HG03159 (cell line): ENCODE data around the gene TMEM164.
A peak's percentile ranks its signal among the peaks of the same experiment; 100 is the strongest.
"Not testable (repeated sequence)": the region's sequence is repeated elsewhere in the genome, so short reads cannot be mapped to it uniquely, and the experiment has no call there.

ENCODE experiments used
- ATAC-seq: cut with Tn5 transposase; IDR thresholded peaks from one replicate; pipeline ENCODE4 v1.9.1; 2021; ENCODE audit warnings: mild to moderate bottlenecking, moderate library complexity; ENCODE audit not compliant: unreplicated experiment

Gene TMEM164

GRCh38 chrX:110123331-110123782, 120.4 kb downstream of the TMEM164 start:
- ATAC-seq = no peak

- no peak for ATAC-seq
Observed at GRCh38 chrX:110125446-110126162, 122.7 kb downstream of the TMEM164 start.

GRCh38 chrX:110131031-110131430, 128.1 kb downstream of the TMEM164 start:
- ATAC-seq = no peak

- no peak for ATAC-seq
Observed at GRCh38 chrX:110132450-110133114, 129.7 kb downstream of the TMEM164 start.

- ATAC-seq = no peak
Observed at GRCh38 chrX:110133735-110134370, 130.9 kb downstream of the TMEM164 start.

GRCh38 chrX:110135618-110136017, 132.7 kb downstream of the TMEM164 start:
- no peak for ATAC-seq

- ATAC-seq = no peak
Observed at GRCh38 chrX:110136136-110136535, 133.2 kb downstream of the TMEM164 start.

- no peak for ATAC-seq
Observed at GRCh38 chrX:110138557-110138956, 135.6 kb downstream of the TMEM164 start.

- ATAC-seq = no peak
Observed at GRCh38 chrX:110139172-110139571, 136.3 kb downstream of the TMEM164 start.

GRCh38 chrX:110142096-110142495, 139.2 kb downstream of the TMEM164 start:
- no peak for ATAC-seq

- no peak for ATAC-seq
Observed at GRCh38 chrX:110143454-110144210, 140.7 kb downstream of the TMEM164 start.

- no peak for ATAC-seq
Observed at GRCh38 chrX:110145311-110145710, 142.4 kb downstream of the TMEM164 start.

- ATAC-seq = peak; percentile 53
Observed at GRCh38 chrX:110145854-110146253, 142.9 kb downstream of the TMEM164 start.

- peak; percentile 71 for ATAC-seq
Observed at GRCh38 chrX:110146521-110146920, 143.6 kb downstream of the TMEM164 start.

- ATAC-seq = no peak
Observed at GRCh38 chrX:110153244-110153643, 150.3 kb downstream of the TMEM164 start.

GRCh38 chrX:110153896-110154295, 151.0 kb downstream of the TMEM164 start:
- no peak for ATAC-seq

GRCh38 chrX:110154328-110154727, 151.4 kb downstream of the TMEM164 start:
- not testable (repeated sequence) for ATAC-seq

- ATAC-seq = no peak
Observed at GRCh38 chrX:110155759-110156158, 152.8 kb downstream of the TMEM164 start.

- no peak for ATAC-seq
Observed at GRCh38 chrX:110156167-110156754, 153.3 kb downstream of the TMEM164 start.

GRCh38 chrX:110157444-110157843, 154.5 kb downstream of the TMEM164 start:
- ATAC-seq = no peak

- ATAC-seq = no peak
Observed at GRCh38 chrX:110159235-110159634, 156.3 kb downstream of the TMEM164 start.
